Tibial nerve (tissue), 4 donors: ENCODE measurements around the gene THUMPD1.

Source experiments
- EP300 ChIP-seq, 2 donors: sonication (generic); formaldehyde crosslinking; IDR thresholded peaks; one replicate each; pipeline ENCODE4 v1.6.1; 2017; ENCODE audit warnings: antibody characterized with exemption in 2 of 2, mild to moderate bottlenecking in 1 of 2
- TF ChIP-seq, protein P1 (sequence below), 5 experiments: fragments of 200-600 bp in 3 of 5; fragments of 450-650 bp in 2 of 5; sonication (generic) in 3 of 5; IDR thresholded peaks; one replicate each; pipeline ENCODE4 v1.5.1; 2016 to 2019; ENCODE audit warnings: antibody characterized with exemption in 5 of 5, mild to moderate bottlenecking in 3 of 5, moderate library complexity in 2 of 5

- TF ChIP-seq, protein P1, sequence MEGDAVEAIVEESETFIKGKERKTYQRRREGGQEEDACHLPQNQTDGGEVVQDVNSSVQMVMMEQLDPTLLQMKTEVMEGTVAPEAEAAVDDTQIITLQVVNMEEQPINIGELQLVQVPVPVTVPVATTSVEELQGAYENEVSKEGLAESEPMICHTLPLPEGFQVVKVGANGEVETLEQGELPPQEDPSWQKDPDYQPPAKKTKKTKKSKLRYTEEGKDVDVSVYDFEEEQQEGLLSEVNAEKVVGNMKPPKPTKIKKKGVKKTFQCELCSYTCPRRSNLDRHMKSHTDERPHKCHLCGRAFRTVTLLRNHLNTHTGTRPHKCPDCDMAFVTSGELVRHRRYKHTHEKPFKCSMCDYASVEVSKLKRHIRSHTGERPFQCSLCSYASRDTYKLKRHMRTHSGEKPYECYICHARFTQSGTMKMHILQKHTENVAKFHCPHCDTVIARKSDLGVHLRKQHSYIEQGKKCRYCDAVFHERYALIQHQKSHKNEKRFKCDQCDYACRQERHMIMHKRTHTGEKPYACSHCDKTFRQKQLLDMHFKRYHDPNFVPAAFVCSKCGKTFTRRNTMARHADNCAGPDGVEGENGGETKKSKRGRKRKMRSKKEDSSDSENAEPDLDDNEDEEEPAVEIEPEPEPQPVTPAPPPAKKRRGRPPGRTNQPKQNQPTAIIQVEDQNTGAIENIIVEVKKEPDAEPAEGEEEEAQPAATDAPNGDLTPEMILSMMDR (IDR thresholded peaks at IDR 0.05) = no peak
- TF ChIP-seq EP300 (IDR thresholded peaks at IDR 0.05) = no peak
Observed at GRCh38 chr16:20707461-20707860, 34.2 kb downstream of the THUMPD1 start.
